Esophagus muscularis mucosa (tissue), 4 donors: ENCODE data around the gene DPYD. TPM values are rescaled to one million over a fixed set of nuclear protein-coding genes. Genes with fewer than 3 reads are reported as not detected.

Experiments used
- DNase-seq: peaks from one replicate; pipeline ENCODE4 v3.0.0-alpha.2; 2017; ENCODE audit errors: extremely low spot score
- H3K27ac ChIP-seq, 4 donors: fragments of 200-600 bp; sonication (generic); replicated peaks in 1 of 4; 1 replicate in 3 of 4; 2 replicates in 1 of 4; pipeline ENCODE4 v1.5.1; 2016 to 2019; ENCODE audit warnings: mild to moderate bottlenecking in 1 of 4
- H3K27me3 ChIP-seq, 4 donors: fragments of 200-600 bp; sonication (generic); one replicate each; pipeline versions ENCODE4 v1.5.1 to v1.6.0; 2016 to 2019
- H3K36me3 ChIP-seq, 4 donors: fragments of 200-600 bp; sonication (generic); one replicate each; pipeline ENCODE4 v1.5.1; 2016 to 2019
- H3K4me1 ChIP-seq, 4 donors: fragments of 200-600 bp; sonication (generic); one replicate each; pipeline ENCODE4 v1.5.1; 2016 to 2019
- H3K4me3 ChIP-seq, 4 donors: fragments of 200-600 bp; sonication (generic); 1 replicate in 2 of 4; 2 replicates in 2 of 4; pipeline ENCODE4 v1.5.1; 2016 to 2019; ENCODE audit warnings: mild to moderate bottlenecking in 4 of 4, moderate library complexity in 1 of 4
- H3K9me3 ChIP-seq, 4 donors: fragments of 200-600 bp; sonication (generic); 1 replicate in 3 of 4; 2 replicates in 1 of 4; pipeline ENCODE4 v1.5.1; 2016 to 2019
- CTCF ChIP-seq, 3 experiments: fragments of 200-600 bp in 2 of 3; fragments of 450-650 bp in 1 of 3; sonication (generic) in 2 of 3; IDR thresholded peaks; one replicate each; pipeline ENCODE4 v1.5.1; 2017 to 2019; ENCODE audit warnings: antibody characterized with exemption in 3 of 3, mild to moderate bottlenecking in 2 of 3, moderate library complexity in 1 of 3
- EP300 ChIP-seq: sonication (generic); formaldehyde crosslinking; IDR thresholded peaks from one replicate; pipeline ENCODE4 v1.6.1; 2017; ENCODE audit warnings: antibody characterized with exemption
- POLR2A ChIP-seq: fragments of 450-650 bp; IDR thresholded peaks from one replicate; pipeline ENCODE4 v1.6.1; 2017; ENCODE audit warnings: antibody characterized with exemption, moderate library complexity, mild to moderate bottlenecking, low read depth
- POLR2AphosphoS5 ChIP-seq, 2 donors: sonication (generic); formaldehyde crosslinking; IDR thresholded peaks; one replicate each; pipeline ENCODE4 v1.6.1; 2017; ENCODE audit warnings: antibody characterized with exemption in 2 of 2
- WGBS: methylation state at CpG from one replicate; pipeline ENCODE4 v1.1.5; 2018; 5-methylcytosine and 5-hydroxymethylcytosine counted together
- intact Hi-C: fragments of 100-400 bp; cut with DNase I; formaldehyde crosslinking; loops from one replicate; pipeline ENCODE4 v1.15.1; 2023
- total RNA-seq, 4 donors: library from RNA; depleted of rRNA; stranded (reverse); fragments of >200 nt; gene quantifications; one replicate each; pipeline versions ENCODE4 v1.1.0 to v1.2.1, GENCODE V29; 2016

Gene DPYD
- total RNA-seq, 4 donors from 2014 or later = 31.1 to 36.6 (median 31.7) TPM

GRCh38 chr1:97095764-97096163 is 825.1 kb downstream of the DPYD start:
- WGBS = 99% methylated on average over 2 of the region's 2 CpGs
- no peak for DNase-seq
- Histone ChIP-seq H3K36me3 (peaks cover 4 to 21% (median 9%) of the 10 kb centered on the region in 4 donors), H3K27me3 (no peaks in the 10 kb centered on the region), H3K4me1 (peaks cover 0 to 4% (median 0%) of the 10 kb centered on the region in 4 donors), H3K27ac (no peak overlapping the region), H3K4me3 (no peak overlapping the region), H3K9me3 (no peaks in the 10 kb centered on the region)
- TF ChIP-seq CTCF (IDR thresholded peaks at IDR 0.05) (no peak), POLR2AphosphoS5 (IDR thresholded peaks at IDR 0.05) (no peak), POLR2A (no peak), EP300 (no peak)
- intact Hi-C loops = no loop called here

- Histone ChIP-seq H3K36me3 (peaks cover 4 to 21% (median 9%) of the 10 kb centered on the region in 4 donors), H3K4me1 (peaks cover 0 to 4% (median 0%) of the 10 kb centered on the region in 4 donors), H3K9me3 (no peaks in the 10 kb centered on the region), H3K27ac (no peak overlapping the region), H3K27me3 (no peaks in the 10 kb centered on the region), H3K4me3 (no peak overlapping the region)
- 89% methylated on average over 6 of the region's 6 CpGs for WGBS
- no peak for TF ChIP-seq EP300
- TF ChIP-seq CTCF (IDR thresholded peaks at IDR 0.05) = no peak
- no peak for TF ChIP-seq POLR2A
- TF ChIP-seq POLR2AphosphoS5 (IDR thresholded peaks at IDR 0.05) = no peak
- DNase-seq = no peak
- intact Hi-C loops = no loop called here
Observed at GRCh38 chr1:97094247-97094972, 826.4 kb downstream of the DPYD start.

GRCh38 chr1:97093741-97094140 is 827.1 kb downstream of the DPYD start:
- Histone ChIP-seq H3K9me3 (no peaks in the 10 kb centered on the region), H3K4me1 (peaks cover 0 to 4% (median 0%) of the 10 kb centered on the region in 4 donors), H3K36me3 (peaks cover 4 to 21% (median 9%) of the 10 kb centered on the region in 4 donors), H3K4me3 (no peak overlapping the region), H3K27ac (no peak overlapping the region), H3K27me3 (no peaks in the 10 kb centered on the region)
- no peak for TF ChIP-seq EP300
- no peak for TF ChIP-seq POLR2AphosphoS5 (IDR thresholded peaks at IDR 0.05)
- no peak for TF ChIP-seq POLR2A
- no peak for TF ChIP-seq CTCF (IDR thresholded peaks at IDR 0.05)
- intact Hi-C loops = no loop called here
- no peak for DNase-seq
- WGBS = 34% methylated on average over 3 of the region's 3 CpGs

GRCh38 chr1:97092824-97093223 is 828.0 kb downstream of the DPYD start:
- H3K9me3 ChIP-seq = no peaks in the 10 kb centered on the region
- H3K27ac ChIP-seq = no peak overlapping the region
- no peak overlapping the region for H3K4me3 ChIP-seq
- no peaks in the 10 kb centered on the region for H3K27me3 ChIP-seq
- intact Hi-C loops = no loop called here
- peaks cover 0 to 4% (median 0%) of the 10 kb centered on the region in 4 donors for H3K4me1 ChIP-seq
- DNase-seq = no peak
- H3K36me3 ChIP-seq = peaks cover 4 to 16% (median 9%) of the 10 kb centered on the region in 4 donors
- TF ChIP-seq POLR2A (no peak), CTCF (IDR thresholded peaks at IDR 0.05) (no peak), POLR2AphosphoS5 (IDR thresholded peaks at IDR 0.05) (no peak), EP300 (no peak)

GRCh38 chr1:97091679-97092078 is 829.2 kb downstream of the DPYD start:
- no peaks in the 10 kb centered on the region for H3K27me3 ChIP-seq
- intact Hi-C loops = no loop called here

More at GRCh38 chr1:97091679-97092078, 829.2 kb downstream of the DPYD start:
- Histone ChIP-seq H3K36me3 (peaks cover 0 to 4% (median 2%) of the 10 kb centered on the region in 4 donors), H3K9me3 (no peaks in the 10 kb centered on the region), H3K27ac (no peak overlapping the region), H3K4me3 (no peak overlapping the region), H3K4me1 (peaks cover 0 to 4% (median 0%) of the 10 kb centered on the region in 4 donors)
- TF ChIP-seq POLR2AphosphoS5 (IDR thresholded peaks at IDR 0.05) = no peak
- no peak for TF ChIP-seq EP300
- TF ChIP-seq CTCF (IDR thresholded peaks at IDR 0.05) = no peak
- no peak for TF ChIP-seq POLR2A
- DNase-seq = no peak
